Stimulated activated CD4-positive, alpha-beta T cell treated with anti-CD3 and anti-CD28 coated beads, TNF-alpha, amount 100 ng/mL, for 1 hour (primary cell): ENCODE measurements around the gene DPP6.
"Not testable (repeated sequence)": the region's sequence is repeated elsewhere in the genome, so short reads cannot be mapped to it uniquely, and the experiment has no call there.

Experiments used
- DNase-seq, 3 donors: peaks; one replicate each; pipeline ENCODE4 v3.0.0-alpha.2; 2020; ENCODE audit warnings: low read depth in 3 of 3, low spot score in 1 of 3

Gene DPP6

DNA sequence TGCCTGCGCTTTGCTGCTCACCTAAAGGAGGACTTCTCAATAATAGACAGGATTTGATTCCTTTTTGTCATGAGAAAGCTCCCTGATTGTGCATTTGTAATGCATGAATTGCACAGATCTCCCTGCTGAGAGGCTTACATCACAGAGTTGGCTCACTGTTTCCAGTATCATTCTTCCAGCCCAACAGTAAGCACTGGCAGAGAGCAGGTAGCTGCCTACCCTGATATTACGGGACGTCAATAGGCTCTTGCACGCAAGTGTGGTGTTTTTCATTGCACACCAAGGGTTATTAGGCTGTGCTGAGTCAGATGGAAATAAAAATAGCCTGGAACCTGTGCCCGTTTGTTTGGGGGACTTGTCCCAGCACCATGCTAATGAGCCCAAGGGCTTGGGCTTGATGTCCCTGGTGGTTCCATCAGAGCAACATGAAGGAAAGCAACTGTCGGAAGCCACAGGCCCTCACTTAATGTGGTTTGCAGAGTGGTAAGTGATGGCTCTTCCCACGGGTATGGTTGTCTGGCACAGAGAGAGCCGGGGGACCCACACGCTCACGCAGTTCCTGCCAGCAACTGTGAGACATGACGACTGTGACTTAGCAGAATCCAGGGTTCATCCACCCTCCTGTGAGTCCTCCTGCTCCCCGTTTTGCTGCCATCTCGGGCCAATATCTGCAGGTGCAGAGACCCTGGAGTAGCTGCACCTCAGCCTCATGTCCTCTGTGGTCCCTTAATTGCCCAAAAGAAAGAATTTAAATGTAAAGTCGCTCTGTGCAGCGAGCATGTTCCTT, 20.4 kb downstream of the DPP6 start:
- DNase-seq, result not testable (repeated sequence)

DNA sequence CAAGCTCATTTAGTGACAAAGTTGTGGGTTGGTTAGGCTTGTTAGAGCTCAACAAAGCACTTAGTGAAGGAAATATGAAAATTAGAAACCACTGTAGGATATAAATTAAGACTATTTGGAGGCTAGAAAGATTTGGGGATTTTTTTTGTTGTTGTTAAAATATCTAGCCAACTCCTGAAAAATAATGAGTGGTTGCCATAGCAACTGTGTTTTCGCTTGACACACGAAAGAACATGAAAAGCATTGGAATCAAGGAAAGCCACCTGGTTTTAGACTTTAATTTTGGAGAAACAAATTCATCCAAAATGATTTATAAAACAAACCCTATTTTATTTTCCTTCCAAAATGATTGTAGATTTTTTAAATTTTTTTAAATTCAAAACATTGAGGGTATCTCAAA, 26.3 kb downstream of the DPP6 start:
- not testable (repeated sequence) for DNase-seq

DNA sequence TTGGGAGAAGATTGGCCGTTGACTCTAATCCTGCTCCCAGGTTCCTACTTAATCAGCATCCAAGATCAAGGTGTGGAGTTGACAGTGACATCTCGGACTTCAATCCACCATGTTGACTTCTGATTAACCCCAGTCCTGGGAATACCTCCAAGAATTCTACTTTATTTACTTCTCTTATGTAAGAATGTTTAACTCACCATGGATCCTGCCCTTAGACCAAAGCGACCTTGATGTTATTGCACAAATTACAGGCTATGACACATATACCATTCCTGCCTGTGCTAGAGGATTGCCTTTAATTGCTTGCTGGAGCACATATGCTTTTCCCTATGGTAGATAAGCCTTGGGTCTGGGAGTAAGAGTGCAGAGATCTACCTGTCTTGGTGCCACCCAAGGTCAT, 28.1 kb downstream of the DPP6 start:
- not testable (repeated sequence) for DNase-seq

DNA sequence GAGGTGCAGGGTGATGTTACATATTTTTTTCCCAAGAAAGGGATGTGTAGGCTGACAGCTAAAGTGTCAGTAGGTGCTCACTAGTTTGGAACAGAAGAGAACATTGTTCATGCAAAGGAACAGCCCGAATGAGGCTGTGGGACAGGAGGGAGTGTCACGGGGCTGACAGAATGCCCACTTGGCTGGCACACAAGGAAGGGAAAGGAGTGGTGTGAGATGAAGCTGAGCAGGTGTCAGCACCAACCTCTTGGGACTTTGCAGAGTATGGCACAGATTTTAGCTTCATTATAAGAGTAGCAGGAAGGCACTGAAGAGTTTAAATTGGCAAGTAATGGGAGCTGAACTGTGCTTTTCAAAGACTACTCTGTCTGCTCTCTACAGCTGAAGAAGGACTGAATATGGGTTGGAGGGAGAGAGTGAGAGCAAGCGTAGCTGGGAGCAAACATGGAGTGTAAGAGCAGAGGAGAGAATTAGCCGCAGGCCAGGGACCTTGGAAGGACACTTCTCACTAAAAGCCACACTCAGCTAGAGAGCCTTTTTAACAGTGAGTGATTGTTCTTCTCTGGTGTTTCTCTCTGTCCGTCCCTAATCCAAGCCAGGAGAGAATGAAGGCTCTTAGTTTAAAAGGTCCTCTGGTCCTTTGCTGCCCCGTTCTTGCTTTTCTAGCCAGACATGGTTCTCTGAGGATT, 35.0 kb downstream of the DPP6 start:
- DNase-seq, result not testable (repeated sequence)

DNA sequence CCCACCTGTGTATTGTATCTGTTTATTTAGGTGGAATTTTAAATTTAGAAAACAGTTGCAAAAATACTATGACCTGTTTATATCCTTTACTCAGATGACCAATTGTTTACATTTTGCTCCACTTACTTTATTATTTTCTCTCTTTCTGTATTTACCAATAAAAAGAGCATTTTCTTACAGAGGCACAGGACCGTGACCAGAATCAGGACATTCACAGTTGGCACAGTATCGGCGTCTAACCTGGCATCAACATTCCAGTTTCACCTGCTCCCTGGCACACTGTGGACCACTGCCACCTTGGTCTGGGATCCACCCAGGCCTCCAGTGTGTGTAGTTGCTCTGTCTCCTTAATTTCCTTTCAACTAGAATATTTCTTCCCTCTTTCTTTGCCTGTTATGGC, 39.9 kb downstream of the DPP6 start:
- DNase-seq, result not testable (repeated sequence)

DNA sequence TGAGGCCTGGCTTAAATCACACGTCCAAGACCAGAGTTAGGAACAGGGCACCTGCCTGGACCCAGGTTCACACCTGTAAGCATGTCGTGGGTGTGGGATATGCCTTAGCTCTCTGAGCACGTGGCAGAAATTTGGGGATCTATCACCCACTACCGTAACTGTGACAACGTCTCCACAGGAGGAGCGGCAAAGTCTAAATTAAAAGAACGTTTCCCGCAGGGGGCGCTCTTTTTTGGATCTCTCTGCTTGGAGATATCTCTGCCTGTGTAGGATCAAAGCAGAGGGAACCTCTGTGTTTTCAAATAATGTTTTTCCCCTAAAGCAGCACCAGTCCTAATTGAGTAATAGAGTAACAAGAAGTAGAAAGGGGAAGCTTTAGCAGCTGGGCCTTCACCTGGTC, 43.0 kb downstream of the DPP6 start:
- not testable (repeated sequence) for DNase-seq

DNA sequence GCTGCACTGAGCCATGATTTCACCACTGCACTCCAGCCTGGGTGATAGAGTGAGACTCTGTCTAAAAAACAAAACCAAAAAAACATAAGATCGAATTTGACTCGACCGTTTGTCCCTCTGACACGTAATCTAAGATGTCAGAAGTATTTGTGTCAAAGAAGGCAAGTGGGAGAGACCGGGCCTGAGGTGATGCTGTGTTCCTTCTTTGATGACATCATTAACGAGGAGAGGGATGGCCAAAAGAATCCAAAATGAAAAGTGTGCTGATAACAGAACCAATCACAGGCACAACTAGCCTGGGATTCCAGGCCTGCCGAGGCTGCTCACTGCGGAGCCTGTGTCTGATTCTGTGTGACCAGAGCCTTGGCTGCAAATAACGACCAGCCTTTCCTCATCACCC, 52.9 kb downstream of the DPP6 start:
- DNase-seq, result not testable (repeated sequence)

DNA sequence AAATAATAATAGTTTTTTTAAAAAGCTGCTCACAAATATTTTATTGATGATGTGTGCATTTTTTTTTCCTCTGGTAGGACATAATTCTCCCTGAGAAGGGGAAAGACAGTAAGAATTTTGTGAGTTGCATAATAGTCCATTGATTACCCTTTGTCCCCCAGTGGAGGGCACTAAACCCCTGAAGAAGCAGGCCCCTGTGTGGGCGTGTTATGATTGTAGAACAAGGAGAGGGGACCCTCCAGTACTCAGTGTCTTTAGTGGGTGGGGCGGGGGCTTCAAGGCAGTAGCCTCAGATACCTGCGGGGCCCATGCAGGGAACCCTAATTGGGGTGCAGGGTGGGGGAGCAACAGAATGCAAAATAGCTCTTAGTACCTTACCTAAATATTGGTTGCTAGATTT, 57.4 kb downstream of the DPP6 start:
- DNase-seq, result not testable (repeated sequence)

DNA sequence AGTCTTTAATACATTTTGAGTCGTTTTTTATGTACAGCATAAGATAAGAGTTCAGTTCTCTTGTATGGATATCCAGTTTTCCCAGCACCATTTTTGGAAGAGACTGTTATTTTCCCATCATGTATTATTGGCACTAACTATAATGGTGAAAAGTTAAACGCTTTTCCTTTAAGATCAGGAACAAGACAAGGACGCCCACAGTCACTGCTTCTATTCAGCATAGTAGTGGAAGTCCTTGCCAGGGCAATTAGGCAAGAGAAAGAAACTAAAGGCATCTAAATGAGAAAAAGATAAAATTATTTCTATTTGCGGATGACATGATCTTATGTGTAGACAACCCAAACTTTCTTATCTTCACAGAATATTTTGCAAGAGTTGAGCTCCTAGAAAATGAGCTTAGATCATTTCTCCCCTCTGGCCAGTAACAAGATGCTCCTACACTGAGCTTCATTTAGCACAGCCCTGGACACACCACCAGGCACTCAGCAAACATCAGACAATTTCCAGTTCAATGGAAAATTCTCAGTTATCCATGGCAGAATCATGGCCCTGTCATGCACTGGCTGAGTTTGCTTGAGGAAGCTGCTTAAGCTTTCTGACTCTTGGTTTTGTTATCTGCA, 61.6 kb downstream of the DPP6 start:
- DNase-seq, result not testable (repeated sequence)

DNA sequence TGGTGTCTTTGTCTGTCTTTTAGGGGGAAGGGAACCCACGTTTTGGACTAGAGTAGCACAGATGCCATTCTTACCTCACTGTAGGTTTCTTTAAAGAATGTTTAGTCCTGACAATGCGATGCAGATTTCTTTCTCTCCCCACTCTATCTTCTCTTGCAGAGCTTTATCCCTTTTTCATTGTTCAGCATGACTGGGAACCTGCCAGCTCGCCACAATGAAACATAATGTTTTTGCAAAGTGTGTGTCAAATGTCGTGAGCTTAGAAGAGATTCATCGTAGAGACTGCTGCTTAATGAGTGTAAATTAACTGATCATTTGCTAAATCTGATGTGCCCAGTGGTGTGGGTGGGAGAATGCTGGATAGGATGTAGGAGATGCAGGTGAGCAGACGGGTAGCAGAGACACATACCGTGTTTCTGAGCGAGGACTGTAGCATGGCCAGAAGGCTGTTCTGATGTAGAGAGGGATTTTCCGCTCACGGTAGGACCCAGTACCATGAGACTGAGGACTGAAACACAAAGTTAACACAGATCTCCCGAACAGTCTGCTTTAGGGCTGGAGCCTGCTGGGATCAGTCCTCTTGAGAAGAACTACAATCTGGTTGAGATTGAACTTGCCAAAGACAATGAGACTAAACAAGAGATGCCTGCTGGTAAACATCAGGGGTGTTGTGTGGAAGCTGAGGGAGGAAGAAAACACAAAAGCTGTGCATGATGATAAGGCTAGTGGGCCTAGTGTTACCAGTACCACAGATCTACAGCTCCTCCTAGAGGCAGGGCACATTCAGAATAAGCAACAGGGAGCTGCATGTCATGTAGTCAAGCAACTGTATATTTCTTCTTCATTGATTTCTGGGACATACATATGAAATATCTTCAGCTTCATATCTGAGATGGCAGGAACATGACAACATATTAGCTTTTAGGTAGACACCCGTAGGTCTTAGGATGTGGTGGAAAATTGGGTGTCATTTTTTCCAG, 65.5 kb downstream of the DPP6 start:
- DNase-seq, result not testable (repeated sequence)

DNA sequence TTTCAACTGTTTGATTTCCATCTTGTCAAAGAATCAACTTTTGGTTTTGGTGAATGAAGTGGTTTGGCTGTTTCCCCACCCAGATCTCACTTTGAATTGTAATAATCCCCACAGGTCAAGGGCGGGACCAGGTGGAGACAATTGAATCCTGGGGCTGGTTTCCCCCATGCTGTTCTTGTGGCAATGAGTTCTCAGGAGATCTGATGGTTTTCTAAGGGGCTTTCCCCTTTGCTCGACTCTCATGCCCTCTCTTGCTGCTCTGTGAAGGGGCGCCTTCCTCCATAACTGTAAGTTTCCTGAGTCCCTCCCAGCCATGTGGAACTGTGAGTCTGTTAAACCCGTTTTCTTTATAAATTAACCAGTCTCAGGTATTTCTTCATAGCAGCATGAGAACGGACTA, 68.6 kb downstream of the DPP6 start:
- DNase-seq, result not testable (repeated sequence)

DNA sequence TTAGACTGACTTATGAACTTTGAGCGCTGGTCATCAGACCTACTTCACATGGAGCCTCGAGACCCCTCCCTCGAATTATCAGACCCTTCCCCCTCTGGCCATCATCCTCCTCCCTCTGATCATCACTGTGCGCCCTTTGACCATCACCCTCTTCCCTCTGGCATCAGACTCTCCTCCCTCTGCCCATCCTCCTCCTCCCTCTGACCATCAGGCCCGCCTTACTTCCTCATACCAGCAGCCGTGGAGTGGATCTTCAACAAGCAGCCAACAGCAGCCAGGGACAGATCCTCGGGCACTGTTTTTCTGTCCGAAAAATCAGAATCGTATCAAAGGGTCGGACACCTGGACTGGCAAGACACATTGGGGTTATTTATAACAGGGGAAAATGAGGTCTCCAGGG, 70.5 kb downstream of the DPP6 start:
- not testable (repeated sequence) for DNase-seq

DNA sequence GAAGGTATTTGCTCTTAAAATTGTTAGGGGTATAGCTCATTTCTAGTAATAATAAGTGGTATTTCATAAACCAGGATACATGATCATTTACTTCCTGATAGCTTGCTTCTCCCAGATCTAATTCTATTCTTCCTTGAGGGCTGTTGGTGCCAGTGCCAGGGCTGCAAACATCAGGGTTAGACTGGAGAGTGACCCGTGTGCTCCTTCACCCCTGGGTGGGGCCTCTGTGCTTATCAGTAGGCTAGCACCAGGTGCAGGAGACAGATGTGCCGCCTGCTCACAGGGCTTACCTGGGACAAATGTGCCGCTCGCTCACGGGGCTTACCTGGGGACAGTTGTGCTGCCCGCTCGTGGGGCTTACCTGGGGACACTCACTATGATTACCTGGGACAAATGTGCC, 71.2 kb downstream of the DPP6 start:
- not testable (repeated sequence) for DNase-seq

DNA sequence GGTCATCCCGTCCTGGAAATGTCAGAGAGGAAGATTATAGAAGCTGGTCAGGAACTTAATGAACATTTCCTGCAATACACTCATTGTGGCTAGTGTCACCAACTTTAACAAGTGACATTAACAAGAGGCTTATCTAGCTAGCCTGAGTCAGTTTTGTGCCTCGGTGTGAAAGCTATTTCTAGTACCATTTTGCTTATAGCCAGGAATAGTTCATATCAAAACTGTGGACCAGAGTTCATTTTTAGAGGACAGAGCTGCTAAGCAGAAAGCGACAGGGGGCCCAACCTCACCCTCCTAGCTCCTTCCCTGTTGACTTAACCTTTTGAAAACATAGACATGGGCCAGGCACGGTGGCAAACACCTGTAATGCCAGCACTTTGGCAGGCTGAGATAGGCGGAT, 76.9 kb downstream of the DPP6 start:
- DNase-seq, result not testable (repeated sequence)

DNA sequence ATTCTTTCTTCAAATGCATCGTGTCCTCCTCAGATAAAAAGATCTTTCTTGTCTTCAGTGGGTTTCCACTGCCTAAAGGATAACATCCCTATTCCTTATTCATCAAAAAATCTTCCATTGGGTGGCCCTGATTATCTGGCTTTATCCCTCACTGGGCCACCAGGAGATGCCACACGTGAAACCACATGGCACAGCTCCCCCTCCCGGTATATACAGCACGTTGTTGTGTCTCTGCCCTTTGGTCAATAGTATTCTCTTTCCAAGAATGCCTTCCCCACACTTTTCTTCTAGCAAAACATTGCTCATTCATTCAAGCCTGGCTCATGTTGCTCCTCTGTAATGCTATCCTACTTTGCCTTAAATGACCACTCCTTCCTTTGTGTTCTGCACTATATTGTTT, 80.4 kb downstream of the DPP6 start:
- DNase-seq, result not testable (repeated sequence)

DNA sequence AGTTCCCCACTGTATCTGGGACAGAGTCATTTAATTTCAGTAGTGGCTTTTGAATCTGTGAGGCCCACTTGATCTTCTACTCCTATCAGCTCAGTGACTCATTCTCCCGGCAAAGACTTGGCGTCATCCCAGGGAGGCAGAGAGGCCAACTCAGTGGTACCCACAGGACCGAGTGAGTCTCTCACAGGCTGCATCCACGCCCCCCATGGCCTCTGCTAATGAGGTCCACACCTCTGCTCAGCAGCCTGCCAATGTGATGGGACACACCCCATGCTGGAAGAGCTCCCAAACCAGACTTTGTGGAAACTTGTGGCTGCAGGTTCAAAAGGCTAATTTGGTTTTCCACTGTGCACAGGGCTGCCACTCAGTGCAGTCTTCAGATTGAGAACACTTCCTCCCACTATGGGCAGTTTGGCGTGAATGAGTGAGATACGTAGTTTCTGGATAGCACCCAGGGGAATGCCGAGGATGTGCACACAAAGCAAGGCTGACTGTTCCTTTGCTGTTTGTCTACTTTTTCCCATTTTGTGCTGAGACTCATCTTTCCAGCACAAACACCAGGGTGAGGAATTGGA, 81.6 kb downstream of the DPP6 start:
- DNase-seq, result not testable (repeated sequence)

DNA sequence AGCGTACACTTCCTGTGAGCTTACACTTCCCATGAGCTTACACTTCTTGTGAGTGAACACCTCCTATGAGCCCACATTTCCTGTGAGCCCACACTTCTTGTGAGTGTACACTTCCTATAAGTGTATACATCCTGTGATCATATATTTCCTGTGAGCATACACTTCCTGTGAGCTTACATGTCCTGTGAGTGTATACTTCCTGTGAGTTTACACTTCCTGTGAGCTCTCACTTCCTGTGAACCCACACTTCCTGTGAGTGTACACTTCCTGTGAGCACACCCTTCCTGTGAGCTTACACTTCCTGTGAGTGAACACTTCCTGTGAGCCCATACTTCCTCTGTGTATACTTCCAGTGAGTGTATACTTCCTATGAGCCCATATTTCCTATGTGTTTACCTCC, 82.5 kb downstream of the DPP6 start:
- DNase-seq, result not testable (repeated sequence)

DNA sequence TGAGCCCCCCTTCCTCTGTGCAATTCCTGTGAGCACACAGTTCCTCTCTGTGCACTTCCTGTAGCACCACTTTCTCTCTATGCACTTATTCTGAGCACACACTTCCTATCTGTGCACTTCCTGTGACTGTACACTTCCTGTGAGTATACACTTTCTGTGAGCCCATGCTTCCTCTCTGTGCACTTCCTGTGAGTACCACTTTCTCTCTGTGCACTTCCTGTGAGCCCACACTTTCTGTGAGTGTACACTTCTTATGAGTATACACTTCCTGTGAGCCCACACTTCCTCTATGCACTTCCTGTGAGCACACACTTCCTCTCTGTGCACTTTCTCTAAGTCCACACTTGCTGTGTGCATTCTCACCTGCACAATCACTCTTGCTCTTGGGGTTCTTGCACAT, 83.4 kb downstream of the DPP6 start:
- DNase-seq, result not testable (repeated sequence)

DNA sequence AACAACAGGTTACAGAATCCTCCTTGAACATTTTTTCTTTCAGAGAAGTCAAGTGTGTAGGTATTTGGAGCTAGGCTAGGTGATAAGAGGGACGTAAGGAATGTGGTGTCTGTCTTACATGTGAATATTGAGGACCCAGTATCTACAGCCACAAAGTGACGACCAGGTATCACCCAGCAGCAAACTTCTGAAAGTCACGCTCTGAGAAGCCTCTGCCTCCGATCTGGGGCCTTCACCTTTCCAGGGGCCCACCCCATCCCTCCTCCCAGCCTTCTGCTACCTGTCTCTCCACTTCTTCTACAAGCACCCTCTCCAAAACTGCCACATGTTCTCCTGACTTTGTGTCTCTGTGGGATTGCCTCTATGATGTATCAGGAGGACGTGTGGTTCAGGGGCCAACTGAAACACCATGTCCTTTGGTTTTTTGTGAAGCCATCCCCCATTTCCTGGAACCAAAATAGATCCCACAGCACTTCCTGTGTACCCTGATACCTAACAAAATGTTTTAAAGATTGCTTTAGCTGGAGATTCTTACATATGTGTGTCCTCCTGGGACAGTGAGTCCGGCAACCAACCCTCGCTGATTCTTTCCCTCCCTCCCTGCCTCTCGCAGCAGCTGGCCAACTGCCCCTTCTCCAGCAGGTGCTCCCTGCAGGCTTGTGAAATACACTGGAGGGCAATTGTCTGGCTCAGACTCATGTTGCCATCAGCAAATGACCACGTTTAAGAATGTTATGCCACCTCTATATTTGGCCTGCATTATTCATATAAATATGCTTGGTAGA, 93.9 kb downstream of the DPP6 start:
- DNase-seq, result not testable (repeated sequence)

DNA sequence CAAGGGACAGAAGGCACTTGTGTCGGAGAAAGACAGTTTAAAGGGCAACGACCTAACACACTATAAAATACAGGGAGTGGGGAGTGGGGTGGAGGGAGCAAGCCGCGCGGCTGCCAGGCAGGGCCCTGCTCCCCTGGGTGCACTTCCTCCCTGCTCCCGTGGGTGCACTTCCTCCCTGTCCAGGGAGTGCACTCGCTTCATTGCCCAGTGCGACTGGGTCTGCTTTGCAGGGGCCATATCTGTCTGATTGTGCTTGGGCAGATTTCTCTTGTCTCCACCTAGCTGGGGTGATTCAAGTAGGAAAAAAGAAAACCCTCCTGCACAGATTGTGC, 94.5 kb downstream of the DPP6 start:
- not testable (repeated sequence) for DNase-seq
